Measurements from ENCODE around the gene PLCB2.

The PLCB2 gene

GRCh38 chr15:40322531-40323238 is 14.9 kb upstream of the PLCB2 start:
- Histone ChIP-seq H3K27me3 (replicated peaks in 2 of 5; ENCODE audit: control insufficient read depth in 4 of 5, insufficient read depth in 5 of 5, low read length in 4 of 5) (no peaks in the 10 kb centered on the region), H3K9me3 (ENCODE audit: control extremely low read depth in 1 of 5, control insufficient read depth in 4 of 5, insufficient read depth in 2 of 5, low read depth in 1 of 5, low read length in 4 of 5) (no peaks in the 10 kb centered on the region), H3K27ac (ENCODE audit: insufficient read depth in 1 of 2, low read depth in 1 of 2, low read length in 2 of 2, poor library complexity in 1 of 2, severe bottlenecking in 2 of 2) (no peak overlapping the region), H3K4me3 (ENCODE audit: control insufficient read depth in 1 of 7, extremely low read depth in 1 of 7, insufficient read depth in 4 of 7, low read depth in 2 of 7, low read length in 6 of 7) (peak overlapping the region in 4 of 7 experiments; percentile 26 to 84 (median 81)), H3K4me1 (ENCODE audit: control extremely low read depth in 1 of 4, control insufficient read depth in 4 of 4, insufficient read depth in 4 of 4, low read length in 3 of 4) (peaks cover 25 to 57% (median 52%) of the 10 kb centered on the region in 4 experiments), H3K36me3 (ENCODE audit: control insufficient read depth in 4 of 4, insufficient read depth in 4 of 4, low read length in 3 of 4) (peaks cover 0 to 20% (median under 1%) of the 10 kb centered on the region in 4 experiments)
- WGBS (ENCODE audit: insufficient coverage): 75% methylated on average over 21 of the region's 26 CpGs
- CTCF ChIA-PET: interaction anchor here (0.8 to 24.3 kb wide), 11 partner anchors 12 to 103 kb away, joined by 3 to 1099 read pairs (median 6); partner anchors contain the start of genes ANKRD63, CCDC9B, IVD and PLCB2
- DNase-seq: peak in 1 of 3 donors; percentile 26
- POLR2A ChIA-PET: interaction anchor here (0.6 to 2.9 kb wide), 7 partner anchors 8 to 40 kb away, joined by 3 to 27 read pairs (median 4); no protein-coding TSS in a partner anchor

GRCh38 chr15:40320931-40321371 is 13.2 kb upstream of the PLCB2 start:
- Histone ChIP-seq H3K4me1 (ENCODE audit: control extremely low read depth in 1 of 4, control insufficient read depth in 4 of 4, insufficient read depth in 4 of 4, low read length in 3 of 4) (peaks cover 18 to 39% (median 35%) of the 10 kb centered on the region in 4 experiments), H3K36me3 (ENCODE audit: control insufficient read depth in 4 of 4, insufficient read depth in 4 of 4, low read length in 3 of 4) (peaks cover 0 to 8% (median 0%) of the 10 kb centered on the region in 4 experiments), H3K9me3 (ENCODE audit: control extremely low read depth in 1 of 5, control insufficient read depth in 4 of 5, insufficient read depth in 2 of 5, low read depth in 1 of 5, low read length in 4 of 5) (no peaks in the 10 kb centered on the region), H3K4me3 (ENCODE audit: control insufficient read depth in 1 of 7, extremely low read depth in 1 of 7, insufficient read depth in 4 of 7, low read depth in 2 of 7, low read length in 6 of 7) (no peak overlapping the region), H3K27ac (ENCODE audit: insufficient read depth in 1 of 2, low read depth in 1 of 2, low read length in 2 of 2, poor library complexity in 1 of 2, severe bottlenecking in 2 of 2) (no peak overlapping the region), H3K27me3 (replicated peaks in 2 of 5; ENCODE audit: control insufficient read depth in 4 of 5, insufficient read depth in 5 of 5, low read length in 4 of 5) (no peaks in the 10 kb centered on the region)
- 0% methylated on average over 1 of the region's 2 CpGs for WGBS (ENCODE audit: insufficient coverage)
- ChIA-PET CTCF (interaction anchor here (0.8 to 24.3 kb wide), 11 partner anchors 10 to 104 kb away, joined by 3 to 1099 read pairs (median 6); partner anchors contain the start of genes ANKRD63, CCDC9B and PLCB2), POLR2A (interaction anchor here (0.7 to 1.3 kb wide), 2 partner anchors 13 to 16 kb away, joined by 4 read pairs; no protein-coding TSS in a partner anchor)
- DNase-seq: peak; percentile 70 to 82 (median 78)

DNA sequence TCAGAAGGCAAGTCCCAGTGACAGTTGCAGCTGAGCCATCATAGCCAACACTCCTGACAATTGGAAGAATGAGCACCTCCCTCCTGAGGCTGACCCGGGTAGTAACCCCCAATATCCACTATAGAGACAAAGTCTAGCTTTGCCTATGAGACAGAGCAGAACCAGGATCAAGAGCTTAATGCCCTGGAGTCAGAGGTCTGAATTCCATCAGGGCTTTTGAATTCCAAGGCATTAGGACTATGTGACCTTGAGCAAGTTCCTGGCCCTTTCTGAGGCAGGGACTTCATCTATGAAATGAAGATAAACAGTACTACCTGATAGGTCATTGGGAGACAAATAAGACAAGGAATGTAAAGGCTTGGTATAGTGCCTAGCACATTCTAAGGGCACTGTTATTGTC is 12.7 kb upstream of the PLCB2 start:
- POLR2A ChIA-PET: interaction anchor here (0.7 to 1.3 kb wide), 2 partner anchors 14 to 17 kb away, joined by 4 read pairs; no protein-coding TSS in a partner anchor
- H3K4me3 ChIP-seq (ENCODE audit: control insufficient read depth in 1 of 7, extremely low read depth in 1 of 7, insufficient read depth in 4 of 7, low read depth in 2 of 7, low read length in 6 of 7): no peak overlapping the region
- no peaks in the 10 kb centered on the region for H3K9me3 ChIP-seq (ENCODE audit: control extremely low read depth in 1 of 5, control insufficient read depth in 4 of 5, insufficient read depth in 2 of 5, low read depth in 1 of 5, low read length in 4 of 5)
- CTCF ChIA-PET: interaction anchor here (0.7 to 24.3 kb wide), 13 partner anchors 9 to 103 kb away, joined by 3 to 1099 read pairs (median 4); partner anchors contain the start of genes ANKRD63, CCDC9B and PLCB2
- H3K27ac ChIP-seq (ENCODE audit: insufficient read depth in 1 of 2, low read depth in 1 of 2, low read length in 2 of 2, poor library complexity in 1 of 2, severe bottlenecking in 2 of 2): no peak overlapping the region
- peaks cover 13 to 34% (median 30%) of the 10 kb centered on the region in 4 experiments for H3K4me1 ChIP-seq (ENCODE audit: control extremely low read depth in 1 of 4, control insufficient read depth in 4 of 4, insufficient read depth in 4 of 4, low read length in 3 of 4)
- peaks cover 0 to 3% (median 0%) of the 10 kb centered on the region in 4 experiments for H3K36me3 ChIP-seq (ENCODE audit: control insufficient read depth in 4 of 4, insufficient read depth in 4 of 4, low read length in 3 of 4)
- WGBS (ENCODE audit: insufficient coverage): 100% methylated on average over 1 of the region's 1 CpG
- DNase-seq: no peak
- H3K27me3 ChIP-seq (replicated peaks in 2 of 5; ENCODE audit: control insufficient read depth in 4 of 5, insufficient read depth in 5 of 5, low read length in 4 of 5): no peaks in the 10 kb centered on the region

- DNase-seq: no peak
- Histone ChIP-seq H3K4me1 (ENCODE audit: control extremely low read depth in 1 of 4, control insufficient read depth in 4 of 4, insufficient read depth in 4 of 4, low read length in 3 of 4) (peaks cover 12 to 42% (median 36%) of the 10 kb centered on the region in 4 experiments), H3K4me3 (ENCODE audit: control insufficient read depth in 1 of 7, extremely low read depth in 1 of 7, insufficient read depth in 4 of 7, low read depth in 2 of 7, low read length in 6 of 7) (no peak overlapping the region), H3K9me3 (ENCODE audit: control extremely low read depth in 1 of 5, control insufficient read depth in 4 of 5, insufficient read depth in 2 of 5, low read depth in 1 of 5, low read length in 4 of 5) (no peaks in the 10 kb centered on the region), H3K27me3 (replicated peaks in 2 of 5; ENCODE audit: control insufficient read depth in 4 of 5, insufficient read depth in 5 of 5, low read length in 4 of 5) (no peaks in the 10 kb centered on the region), H3K27ac (ENCODE audit: insufficient read depth in 1 of 2, low read depth in 1 of 2, low read length in 2 of 2, poor library complexity in 1 of 2, severe bottlenecking in 2 of 2) (no peak overlapping the region), H3K36me3 (ENCODE audit: control insufficient read depth in 4 of 4, insufficient read depth in 4 of 4, low read length in 3 of 4) (no peaks in the 10 kb centered on the region)
- 100% methylated on average over 3 of the region's 4 CpGs for WGBS (ENCODE audit: insufficient coverage)
- POLR2A ChIA-PET: interaction anchor here (1.2 kb wide), 1 partner anchor 19 kb away, joined by 3 read pairs; no protein-coding TSS in a partner anchor
- CTCF ChIA-PET: interaction anchor here (0.5 to 24.3 kb wide), 8 partner anchors 7 to 100 kb away, joined by 3 to 1099 read pairs (median 82); partner anchors contain the start of genes ANKRD63, CCDC9B and PLCB2
Measured at GRCh38 chr15:40317580-40317979, 9.8 kb upstream of the PLCB2 start.

DNA sequence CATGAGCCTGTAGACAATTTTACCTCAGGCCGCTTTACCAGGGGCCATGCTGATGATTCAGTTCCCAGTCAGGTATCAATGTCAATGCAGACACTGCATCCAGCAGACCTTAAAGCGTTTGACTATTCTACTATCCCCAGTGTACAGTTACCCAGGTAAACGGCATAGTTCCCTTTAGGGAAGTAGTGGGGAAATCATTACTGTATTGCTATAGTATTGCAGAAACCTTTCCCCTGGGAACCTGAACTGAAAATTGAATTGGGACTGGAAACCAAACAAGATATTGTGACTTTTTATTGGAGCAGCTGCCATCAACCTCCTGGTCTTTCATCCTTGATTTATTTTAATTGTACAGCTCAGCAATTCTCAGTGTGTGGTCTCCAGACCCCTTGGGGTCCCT is 9.2 kb upstream of the PLCB2 start:
- CTCF ChIA-PET: interaction anchor here (0.5 to 24.3 kb wide), 8 partner anchors 6 to 100 kb away, joined by 3 to 1099 read pairs (median 82); partner anchors contain the start of genes ANKRD63, CCDC9B and PLCB2
- no peaks in the 10 kb centered on the region for H3K27me3 ChIP-seq (replicated peaks in 2 of 5; ENCODE audit: control insufficient read depth in 4 of 5, insufficient read depth in 5 of 5, low read length in 4 of 5)

DNA sequence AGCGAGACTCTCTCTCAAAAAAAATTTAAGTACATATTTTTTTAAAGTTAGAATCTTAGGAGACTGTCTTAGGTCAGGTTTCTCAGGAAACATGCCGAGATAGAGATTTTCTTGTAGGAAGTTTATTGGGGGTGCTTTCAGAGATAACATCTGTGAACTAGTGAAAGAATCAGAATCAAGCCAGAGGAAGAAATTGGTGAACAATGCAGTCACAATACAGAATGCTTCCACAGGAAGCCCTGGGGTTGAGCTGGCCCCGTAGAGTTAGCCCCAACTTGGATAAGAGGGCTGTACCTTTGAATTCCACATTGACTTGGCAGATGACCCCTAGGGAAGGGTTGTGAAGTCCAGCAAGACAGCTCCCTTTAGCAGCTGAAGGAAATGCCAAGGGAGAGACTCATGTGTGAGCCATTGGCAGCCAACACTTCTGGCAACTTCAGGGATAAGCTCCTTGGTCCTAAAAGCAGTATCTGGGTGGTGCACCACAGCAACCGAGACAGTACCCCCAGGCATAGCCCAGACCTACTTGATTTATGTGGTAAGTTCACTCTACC is 7.1 kb upstream of the PLCB2 start:
- POLR2A ChIA-PET: interaction anchor here (0.6 to 1.0 kb wide), 3 partner anchors 8 to 23 kb away, joined by 3 read pairs; no protein-coding TSS in a partner anchor
- H3K9me3 ChIP-seq (ENCODE audit: control extremely low read depth in 1 of 5, control insufficient read depth in 4 of 5, insufficient read depth in 2 of 5, low read depth in 1 of 5, low read length in 4 of 5): no peaks in the 10 kb centered on the region
- no peak overlapping the region for H3K4me3 ChIP-seq (ENCODE audit: control insufficient read depth in 1 of 7, extremely low read depth in 1 of 7, insufficient read depth in 4 of 7, low read depth in 2 of 7, low read length in 6 of 7)
- 20% methylated on average over 1 of the region's 4 CpGs for WGBS (ENCODE audit: insufficient coverage)
- no peak overlapping the region for H3K27ac ChIP-seq (ENCODE audit: insufficient read depth in 1 of 2, low read depth in 1 of 2, low read length in 2 of 2, poor library complexity in 1 of 2, severe bottlenecking in 2 of 2)
- H3K36me3 ChIP-seq (ENCODE audit: control insufficient read depth in 4 of 4, insufficient read depth in 4 of 4, low read length in 3 of 4): no peaks in the 10 kb centered on the region
- CTCF ChIA-PET: interaction anchor here (0.6 to 24.3 kb wide), 10 partner anchors 4 to 110 kb away, joined by 3 to 1099 read pairs (median 84); partner anchors contain the start of genes ANKRD63, CCDC9B, INAFM2 and PLCB2
- DNase-seq: no peak
- no peaks in the 10 kb centered on the region for H3K27me3 ChIP-seq (replicated peaks in 2 of 5; ENCODE audit: control insufficient read depth in 4 of 5, insufficient read depth in 5 of 5, low read length in 4 of 5)
- H3K4me1 ChIP-seq (ENCODE audit: control extremely low read depth in 1 of 4, control insufficient read depth in 4 of 4, insufficient read depth in 4 of 4, low read length in 3 of 4): peaks cover 11 to 31% (median 31%) of the 10 kb centered on the region in 4 experiments

More for the DNA sequence above, 9.2 kb upstream of the PLCB2 start:
- 100% methylated on average over 1 of the region's 3 CpGs for WGBS (ENCODE audit: insufficient coverage)
- Histone ChIP-seq H3K36me3 (ENCODE audit: control insufficient read depth in 4 of 4, insufficient read depth in 4 of 4, low read length in 3 of 4) (no peaks in the 10 kb centered on the region), H3K9me3 (ENCODE audit: control extremely low read depth in 1 of 5, control insufficient read depth in 4 of 5, insufficient read depth in 2 of 5, low read depth in 1 of 5, low read length in 4 of 5) (no peaks in the 10 kb centered on the region), H3K4me1 (ENCODE audit: control extremely low read depth in 1 of 4, control insufficient read depth in 4 of 4, insufficient read depth in 4 of 4, low read length in 3 of 4) (peaks cover 12 to 35% (median 30%) of the 10 kb centered on the region in 4 experiments), H3K4me3 (ENCODE audit: control insufficient read depth in 1 of 7, extremely low read depth in 1 of 7, insufficient read depth in 4 of 7, low read depth in 2 of 7, low read length in 6 of 7) (no peak overlapping the region), H3K27ac (ENCODE audit: insufficient read depth in 1 of 2, low read depth in 1 of 2, low read length in 2 of 2, poor library complexity in 1 of 2, severe bottlenecking in 2 of 2) (no peak overlapping the region)
- no peak for DNase-seq
- POLR2A ChIA-PET: interaction anchor here (1.2 kb wide), 1 partner anchor 20 kb away, joined by 3 read pairs; no protein-coding TSS in a partner anchor
